Liver (tissue), 9 donors: ENCODE measurements around the gene CAPZB. TPM values are rescaled to one million over a fixed set of nuclear protein-coding genes. Genes with fewer than 3 reads are reported as not detected.
A peak's percentile ranks its signal among the peaks of the same experiment; 100 is the strongest.

ENCODE experiments used
- DNase-seq: peaks from one replicate; pipeline ENCODE4 v3.0.0-alpha.2; 2017; ENCODE audit warnings: low spot score
- H3K27ac ChIP-seq, 2 donors: one replicate each; pipeline ENCODE4 v1.7.0; 2013; ENCODE audit warnings: inconsistent platforms in 2 of 2, low read length in 2 of 2, control low read depth in 1 of 2, low read depth in 1 of 2, mild to moderate bottlenecking in 1 of 2
- H3K27me3 ChIP-seq, 4 donors: one replicate each; pipeline versions ENCODE4 v1.6.1 to v1.7.0; 2013; ENCODE audit warnings: low read length in 3 of 4, inconsistent platforms in 1 of 4, mild to moderate bottlenecking in 1 of 4, moderate library complexity in 1 of 4; ENCODE audit not compliant: control insufficient read depth in 4 of 4, insufficient read depth in 4 of 4
- H3K36me3 ChIP-seq, 4 donors: one replicate each; pipeline versions ENCODE4 v1.6.1 to v1.7.0; 2013; ENCODE audit warnings: low read length in 3 of 4, mild to moderate bottlenecking in 3 of 4, low read depth in 1 of 4, moderate library complexity in 1 of 4; ENCODE audit not compliant: control insufficient read depth in 4 of 4, insufficient read depth in 3 of 4
- H3K4me1 ChIP-seq, 4 donors: one replicate each; pipeline versions ENCODE4 v1.6.1 to v1.7.0; 2013; ENCODE audit warnings: low read length in 3 of 4, mild to moderate bottlenecking in 3 of 4, moderate library complexity in 1 of 4; ENCODE audit not compliant: control insufficient read depth in 4 of 4, insufficient read depth in 4 of 4
- H3K4me3 ChIP-seq, 3 donors: one replicate each; pipeline versions ENCODE4 v1.6.1 to v1.7.0; 2013; ENCODE audit warnings: low read length in 3 of 3, control low read depth in 1 of 3, low read depth in 1 of 3, mild to moderate bottlenecking in 1 of 3
- H3K9ac ChIP-seq, 2 donors: one replicate each; pipeline ENCODE4 v1.7.0; 2013; ENCODE audit warnings: low read length in 2 of 2, mild to moderate bottlenecking in 2 of 2, moderate library complexity in 2 of 2, control low read depth in 1 of 2, low read depth in 1 of 2
- H3K9me3 ChIP-seq, 4 donors: one replicate each; pipeline versions ENCODE4 v1.6.1 to v1.7.0; 2013; ENCODE audit warnings: low read length in 3 of 4; ENCODE audit not compliant: control insufficient read depth in 4 of 4
- ATF3 ChIP-seq: IDR thresholded peaks from 2 replicates; pipeline ENCODE4 v1.6.1; 2016; ENCODE audit warnings: antibody characterized with exemption
- EGR1 ChIP-seq, 2 donors: IDR thresholded peaks; 2 replicates each; pipeline ENCODE4 v1.6.1; 2016 to 2018; ENCODE audit warnings: antibody characterized with exemption in 2 of 2, low read depth in 2 of 2
- FOXA1 ChIP-seq: IDR thresholded peaks from 2 replicates; pipeline ENCODE4 v1.6.1; 2016; ENCODE audit warnings: antibody characterized with exemption
- FOXA2 ChIP-seq: IDR thresholded peaks from 2 replicates; pipeline ENCODE4 v1.6.1; 2016; ENCODE audit warnings: antibody characterized with exemption
- GABPA ChIP-seq, 2 donors: IDR thresholded peaks in 1 of 2; conservative IDR thresholded peaks in 1 of 2; 2 replicates each; pipeline ENCODE4 v1.6.1; 2016; ENCODE audit warnings: antibody characterized with exemption in 2 of 2, mild to moderate bottlenecking in 1 of 2, moderate library complexity in 1 of 2
- HNF4A ChIP-seq, 2 donors: conservative IDR thresholded peaks; 2 replicates each; pipeline ENCODE4 v1.6.1; 2016; ENCODE audit warnings: antibody characterized with exemption in 2 of 2, mild to moderate bottlenecking in 2 of 2
- HNF4G ChIP-seq: IDR thresholded peaks from 2 replicates; pipeline ENCODE4 v1.6.1; 2016; ENCODE audit warnings: antibody characterized with exemption
- JUND ChIP-seq, 2 donors: IDR thresholded peaks; 2 replicates each; pipeline ENCODE4 v1.6.1; 2016; ENCODE audit warnings: antibody characterized with exemption in 2 of 2
- NR2F2 ChIP-seq: IDR thresholded peaks from 2 replicates; pipeline ENCODE4 v1.6.1; 2016; ENCODE audit warnings: antibody characterized with exemption
- RAD21 ChIP-seq, 2 donors: IDR thresholded peaks; 2 replicates each; pipeline ENCODE4 v1.6.1; 2016; ENCODE audit warnings: antibody characterized with exemption in 2 of 2, mild to moderate bottlenecking in 2 of 2
- RXRA ChIP-seq, 2 donors: IDR thresholded peaks; 2 replicates each; pipeline ENCODE4 v1.6.1; 2017 to 2018; ENCODE audit warnings: antibody characterized with exemption in 2 of 2, mild to moderate bottlenecking in 1 of 2
- SP1 ChIP-seq: IDR thresholded peaks from 2 replicates; pipeline ENCODE4 v1.6.1; 2018; ENCODE audit warnings: antibody characterized with exemption, mild to moderate bottlenecking
- TAF1 ChIP-seq: conservative IDR thresholded peaks from 2 replicates; pipeline ENCODE4 v1.6.1; 2016; ENCODE audit warnings: antibody characterized with exemption, mild to moderate bottlenecking
- YY1 ChIP-seq: IDR thresholded peaks from 2 replicates; pipeline ENCODE4 v1.6.1; 2016; ENCODE audit warnings: antibody characterized with exemption, mild to moderate bottlenecking
- WGBS: extraction: QIAGEN DNeasy Blood & Tissue Kit; methylation state at CpG from one replicate; pipeline ENCODE4 v1.1.7; 2013; 5-methylcytosine and 5-hydroxymethylcytosine counted together
- polyA plus RNA-seq, 2 donors: library from polyadenylated mRNA; stranded (reverse) in 1 of 2; unstranded in 1 of 2; fragments of 200-250 nt in 1 of 2; fragments of >200 nt in 1 of 2; fragmentation: Nextera tagmentation in 1 of 2; extraction: Ambion mirVana in 1 of 2; gene quantifications; one replicate each; pipeline versions ENCODE4 v1.2.1 to v1.2.3, GENCODE V29; 2013 to 2015
- total RNA-seq, 2 donors: library from RNA; depleted of rRNA; stranded (reverse); fragments of >200 nt; gene quantifications; one replicate each; pipeline ENCODE4 v1.2.3, GENCODE V29; 2014
- TF ChIP-seq, protein P1 (sequence below): IDR thresholded peaks from 2 replicates; pipeline ENCODE4 v1.6.1; 2016; ENCODE audit warnings: antibody characterized with exemption
- TF ChIP-seq, protein P2 (sequence below): IDR thresholded peaks from 2 replicates; pipeline ENCODE4 v1.6.1; 2016; ENCODE audit warnings: antibody characterized with exemption, mild to moderate bottlenecking
- TF ChIP-seq, protein P3 (sequence below): IDR thresholded peaks from 2 replicates; pipeline ENCODE4 v1.6.1; 2016; ENCODE audit warnings: antibody characterized with exemption
- TF ChIP-seq, protein P4 (sequence below): fragments of 150-350 bp; IDR thresholded peaks from 2 replicates; pipeline ENCODE4 v1.5.1; 2017; ENCODE audit warnings: improper control_type of control experiment, low read depth, low read length; ENCODE audit not compliant: missing input control
- donor health status: healthy.
- donor health status: healthy.
- donor health status: healthy.
- donor health status: healthy.
- donor health status: healthy.

CAPZB gene
- total and polyA plus RNA-seq, 4 donors: 38.3 to 98.9 (median 51.1) TPM

DNA sequence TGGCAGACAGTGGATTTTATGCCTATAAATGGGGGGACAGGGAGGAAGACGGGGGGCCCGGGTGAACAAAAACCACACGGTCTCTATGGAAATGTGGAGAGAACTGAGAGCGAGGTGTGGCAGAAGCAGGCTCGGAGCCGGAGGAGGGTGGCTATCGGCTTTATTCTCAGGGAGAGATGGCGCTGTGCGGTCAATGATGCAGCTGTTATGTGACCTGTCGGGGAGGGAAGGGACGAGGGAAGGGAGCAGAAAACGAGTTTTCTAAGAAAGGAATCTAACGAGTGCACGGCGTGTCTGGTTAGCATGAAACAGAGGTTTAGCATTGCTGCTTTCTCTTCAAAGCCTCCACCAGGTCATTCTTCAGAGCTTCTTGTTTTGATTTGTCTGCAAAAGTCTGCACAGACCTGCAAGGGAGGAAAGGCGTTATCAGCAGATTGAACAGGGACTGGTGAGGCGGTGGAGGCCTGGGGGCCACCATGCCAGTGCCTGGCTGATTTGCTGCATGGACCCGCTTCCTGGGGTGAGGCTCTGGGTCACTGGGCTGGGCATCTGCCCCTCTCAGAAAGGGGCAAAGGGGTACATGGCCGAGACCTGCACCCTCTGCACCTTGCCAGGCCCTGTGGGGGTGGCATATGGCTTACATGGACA, 146.0 kb downstream of the CAPZB start:
- no peak overlapping the region for H3K9ac ChIP-seq
- H3K27me3 ChIP-seq: no peaks in the 10 kb centered on the region
- H3K36me3 ChIP-seq: peaks cover 0 to 18% (median under 1%) of the 10 kb centered on the region in 4 donors
- WGBS: 72% methylated on average over 19 of the region's 19 CpGs
- TF ChIP-seq RAD21 (IDR thresholded peaks at IDR 0.05) (no peak), TAF1 (no peak), GABPA (IDR thresholded peaks at IDR 0.05 in 1 of 2, conservative IDR thresholded peaks at IDR 0.05 in 1 of 2) (no peak), HNF4G (no peak), JUND (IDR thresholded peaks at IDR 0.05) (no peak), FOXA1 (no peak), HNF4A (conservative IDR thresholded peaks at IDR 0.05) (no peak), EGR1 (IDR thresholded peaks at IDR 0.05; ENCODE audit: low read depth in 2 of 2) (no peak), YY1 (no peak), SP1 (no peak), RXRA (IDR thresholded peaks at IDR 0.05) (no peak)
- TF ChIP-seq, protein P1, sequence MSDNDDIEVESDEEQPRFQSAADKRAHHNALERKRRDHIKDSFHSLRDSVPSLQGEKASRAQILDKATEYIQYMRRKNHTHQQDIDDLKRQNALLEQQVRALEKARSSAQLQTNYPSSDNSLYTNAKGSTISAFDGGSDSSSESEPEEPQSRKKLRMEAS: no peak
- TF ChIP-seq, protein P2, sequence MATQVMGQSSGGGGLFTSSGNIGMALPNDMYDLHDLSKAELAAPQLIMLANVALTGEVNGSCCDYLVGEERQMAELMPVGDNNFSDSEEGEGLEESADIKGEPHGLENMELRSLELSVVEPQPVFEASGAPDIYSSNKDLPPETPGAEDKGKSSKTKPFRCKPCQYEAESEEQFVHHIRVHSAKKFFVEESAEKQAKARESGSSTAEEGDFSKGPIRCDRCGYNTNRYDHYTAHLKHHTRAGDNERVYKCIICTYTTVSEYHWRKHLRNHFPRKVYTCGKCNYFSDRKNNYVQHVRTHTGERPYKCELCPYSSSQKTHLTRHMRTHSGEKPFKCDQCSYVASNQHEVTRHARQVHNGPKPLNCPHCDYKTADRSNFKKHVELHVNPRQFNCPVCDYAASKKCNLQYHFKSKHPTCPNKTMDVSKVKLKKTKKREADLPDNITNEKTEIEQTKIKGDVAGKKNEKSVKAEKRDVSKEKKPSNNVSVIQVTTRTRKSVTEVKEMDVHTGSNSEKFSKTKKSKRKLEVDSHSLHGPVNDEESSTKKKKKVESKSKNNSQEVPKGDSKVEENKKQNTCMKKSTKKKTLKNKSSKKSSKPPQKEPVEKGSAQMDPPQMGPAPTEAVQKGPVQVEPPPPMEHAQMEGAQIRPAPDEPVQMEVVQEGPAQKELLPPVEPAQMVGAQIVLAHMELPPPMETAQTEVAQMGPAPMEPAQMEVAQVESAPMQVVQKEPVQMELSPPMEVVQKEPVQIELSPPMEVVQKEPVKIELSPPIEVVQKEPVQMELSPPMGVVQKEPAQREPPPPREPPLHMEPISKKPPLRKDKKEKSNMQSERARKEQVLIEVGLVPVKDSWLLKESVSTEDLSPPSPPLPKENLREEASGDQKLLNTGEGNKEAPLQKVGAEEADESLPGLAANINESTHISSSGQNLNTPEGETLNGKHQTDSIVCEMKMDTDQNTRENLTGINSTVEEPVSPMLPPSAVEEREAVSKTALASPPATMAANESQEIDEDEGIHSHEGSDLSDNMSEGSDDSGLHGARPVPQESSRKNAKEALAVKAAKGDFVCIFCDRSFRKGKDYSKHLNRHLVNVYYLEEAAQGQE: no peak
- DNase-seq: no peak
- H3K9me3 ChIP-seq: no peaks in the 10 kb centered on the region
- H3K4me3 ChIP-seq: no peak overlapping the region
- H3K4me1 ChIP-seq: peaks cover 0 to 16% (median 9%) of the 10 kb centered on the region in 4 donors
- no peak overlapping the region for H3K27ac ChIP-seq

GRCh38 chr1:19338323-19338762, 147.0 kb downstream of the CAPZB start:
- DNase-seq: peak; percentile 65
- Histone ChIP-seq H3K4me3 (peak overlapping the region in 1 of 3 donors; percentile 33), H3K36me3 (peaks cover 0 to 14% (median 2%) of the 10 kb centered on the region in 4 donors), H3K27ac (peak overlapping the region; percentile 4 to 57), H3K4me1 (peaks cover 0 to 13% (median 5%) of the 10 kb centered on the region in 4 donors), H3K9me3 (no peaks in the 10 kb centered on the region), H3K27me3 (no peaks in the 10 kb centered on the region), H3K9ac (no peak overlapping the region)
- WGBS: 36% methylated on average over 27 of the region's 27 CpGs
- TF ChIP-seq, protein P3, sequence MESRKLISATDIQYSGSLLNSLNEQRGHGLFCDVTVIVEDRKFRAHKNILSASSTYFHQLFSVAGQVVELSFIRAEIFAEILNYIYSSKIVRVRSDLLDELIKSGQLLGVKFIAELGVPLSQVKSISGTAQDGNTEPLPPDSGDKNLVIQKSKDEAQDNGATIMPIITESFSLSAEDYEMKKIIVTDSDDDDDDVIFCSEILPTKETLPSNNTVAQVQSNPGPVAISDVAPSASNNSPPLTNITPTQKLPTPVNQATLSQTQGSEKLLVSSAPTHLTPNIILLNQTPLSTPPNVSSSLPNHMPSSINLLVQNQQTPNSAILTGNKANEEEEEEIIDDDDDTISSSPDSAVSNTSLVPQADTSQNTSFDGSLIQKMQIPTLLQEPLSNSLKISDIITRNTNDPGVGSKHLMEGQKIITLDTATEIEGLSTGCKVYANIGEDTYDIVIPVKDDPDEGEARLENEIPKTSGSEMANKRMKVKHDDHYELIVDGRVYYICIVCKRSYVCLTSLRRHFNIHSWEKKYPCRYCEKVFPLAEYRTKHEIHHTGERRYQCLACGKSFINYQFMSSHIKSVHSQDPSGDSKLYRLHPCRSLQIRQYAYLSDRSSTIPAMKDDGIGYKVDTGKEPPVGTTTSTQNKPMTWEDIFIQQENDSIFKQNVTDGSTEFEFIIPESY: no peak
- TF ChIP-seq, protein P4, sequence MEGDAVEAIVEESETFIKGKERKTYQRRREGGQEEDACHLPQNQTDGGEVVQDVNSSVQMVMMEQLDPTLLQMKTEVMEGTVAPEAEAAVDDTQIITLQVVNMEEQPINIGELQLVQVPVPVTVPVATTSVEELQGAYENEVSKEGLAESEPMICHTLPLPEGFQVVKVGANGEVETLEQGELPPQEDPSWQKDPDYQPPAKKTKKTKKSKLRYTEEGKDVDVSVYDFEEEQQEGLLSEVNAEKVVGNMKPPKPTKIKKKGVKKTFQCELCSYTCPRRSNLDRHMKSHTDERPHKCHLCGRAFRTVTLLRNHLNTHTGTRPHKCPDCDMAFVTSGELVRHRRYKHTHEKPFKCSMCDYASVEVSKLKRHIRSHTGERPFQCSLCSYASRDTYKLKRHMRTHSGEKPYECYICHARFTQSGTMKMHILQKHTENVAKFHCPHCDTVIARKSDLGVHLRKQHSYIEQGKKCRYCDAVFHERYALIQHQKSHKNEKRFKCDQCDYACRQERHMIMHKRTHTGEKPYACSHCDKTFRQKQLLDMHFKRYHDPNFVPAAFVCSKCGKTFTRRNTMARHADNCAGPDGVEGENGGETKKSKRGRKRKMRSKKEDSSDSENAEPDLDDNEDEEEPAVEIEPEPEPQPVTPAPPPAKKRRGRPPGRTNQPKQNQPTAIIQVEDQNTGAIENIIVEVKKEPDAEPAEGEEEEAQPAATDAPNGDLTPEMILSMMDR: peak; percentile 66
- TF ChIP-seq, protein P1: no peak
- TF ChIP-seq RXRA (IDR thresholded peaks at IDR 0.05): peak; percentile 54 to 72
- TF ChIP-seq NR2F2: no peak
- TF ChIP-seq ATF3: no peak
- no peak for TF ChIP-seq FOXA1
- TF ChIP-seq YY1: peak; percentile 74
- TF ChIP-seq, protein P2: peak; percentile 66
- peak; percentile 82 to 85 for TF ChIP-seq HNF4A (conservative IDR thresholded peaks at IDR 0.05)
- TF ChIP-seq RAD21 (IDR thresholded peaks at IDR 0.05): peak; percentile 68 to 76
- peak; percentile 58 for TF ChIP-seq HNF4G
- TF ChIP-seq TAF1: no peak
- peak; percentile 54 to 67 for TF ChIP-seq JUND (IDR thresholded peaks at IDR 0.05)
- TF ChIP-seq SP1: peak; percentile 72
- no peak for TF ChIP-seq FOXA2
- TF ChIP-seq EGR1 (IDR thresholded peaks at IDR 0.05; ENCODE audit: low read depth in 2 of 2): no peak
- TF ChIP-seq GABPA (IDR thresholded peaks at IDR 0.05 in 1 of 2, conservative IDR thresholded peaks at IDR 0.05 in 1 of 2): no peak
